Subcutaneous abdominal adipose tissue (tissue), 5 donors: ENCODE results near the gene CLDN17.

Experiments
- H3K27ac ChIP-seq: one replicate; pipeline ENCODE4 v1.7.0; 2013; ENCODE audit warnings: low read depth, mild to moderate bottlenecking, inconsistent platforms, low read length, moderate library complexity
- H3K27me3 ChIP-seq, 5 donors: one replicate each; pipeline ENCODE4 v1.7.0; 2013; ENCODE audit warnings: low read length in 5 of 5, inconsistent platforms in 1 of 5; ENCODE audit not compliant: control insufficient read depth in 5 of 5, insufficient read depth in 4 of 5
- H3K36me3 ChIP-seq, 5 donors: one replicate each; pipeline ENCODE4 v1.7.0; 2013; ENCODE audit warnings: low read length in 5 of 5; ENCODE audit not compliant: control insufficient read depth in 5 of 5, insufficient read depth in 5 of 5
- H3K4me1 ChIP-seq, 5 donors: one replicate each; pipeline ENCODE4 v1.7.0; 2013; ENCODE audit warnings: low read length in 5 of 5, mild to moderate bottlenecking in 3 of 5, moderate library complexity in 1 of 5; ENCODE audit not compliant: control insufficient read depth in 5 of 5, insufficient read depth in 5 of 5
- H3K4me3 ChIP-seq, 5 donors: one replicate each; pipeline ENCODE4 v1.7.0; 2013; ENCODE audit warnings: low read length in 5 of 5, low read depth in 1 of 5
- H3K9ac ChIP-seq, 5 donors: one replicate each; pipeline ENCODE4 v1.7.0; 2013; ENCODE audit warnings: low read length in 5 of 5, mild to moderate bottlenecking in 4 of 5, moderate library complexity in 3 of 5
- H3K9me3 ChIP-seq, 5 donors: one replicate each; pipeline ENCODE4 v1.7.0; 2013; ENCODE audit warnings: low read length in 5 of 5; ENCODE audit not compliant: control insufficient read depth in 5 of 5
- donor health status: healthy.
- donor health status: healthy.
- donor health status: healthy.
- donor health status: healthy.
- donor health status: healthy.

CLDN17 gene

DNA sequence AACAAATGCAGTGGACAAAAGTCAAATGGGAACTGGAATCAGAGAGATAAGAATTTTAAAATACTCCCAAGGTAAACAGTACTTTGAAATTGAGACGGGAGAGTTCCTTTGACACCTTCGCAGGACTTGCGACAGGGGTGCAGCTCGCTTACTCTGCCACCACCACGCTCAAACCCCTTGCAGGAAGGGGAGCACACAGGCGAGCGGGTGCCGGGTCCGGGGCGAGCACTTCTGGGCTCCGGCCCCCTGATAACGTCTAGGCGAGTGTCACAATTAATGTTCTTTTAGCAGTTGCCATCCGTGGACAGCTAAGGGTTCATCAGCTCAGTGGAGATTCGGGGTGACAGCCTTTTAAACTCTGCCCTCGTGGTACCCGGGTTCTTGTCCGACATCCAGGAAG, 37.4 kb downstream of the CLDN17 start:
- no peaks in the 10 kb centered on the region for H3K9me3 ChIP-seq
- no peak overlapping the region for H3K9ac ChIP-seq
- H3K27ac ChIP-seq: no peak overlapping the region
- H3K27me3 ChIP-seq: no peaks in the 10 kb centered on the region
- no peaks in the 10 kb centered on the region for H3K4me1 ChIP-seq
- H3K36me3 ChIP-seq: no peaks in the 10 kb centered on the region
- H3K4me3 ChIP-seq: no peak overlapping the region

DNA sequence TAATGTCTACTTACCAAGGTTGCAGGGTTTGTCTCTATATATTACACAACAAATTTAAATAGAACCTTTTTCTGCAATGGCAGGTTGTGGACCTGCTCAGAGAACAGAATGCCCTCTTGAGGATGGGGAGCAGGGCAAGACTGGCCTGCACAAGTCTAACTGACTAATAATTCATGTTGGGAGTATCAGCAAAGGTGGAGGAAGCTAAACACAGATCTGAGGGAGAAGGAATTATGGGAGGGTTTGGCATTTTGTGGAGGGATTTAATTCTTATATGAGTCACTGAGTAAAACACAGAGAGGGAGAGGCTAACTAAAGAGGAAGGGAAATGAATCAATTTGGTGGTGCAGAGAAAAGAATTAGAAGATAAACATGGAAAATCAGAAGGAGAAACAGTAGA, 40.0 kb downstream of the CLDN17 start:
- H3K27ac ChIP-seq: no peak overlapping the region
- H3K9ac ChIP-seq: no peak overlapping the region
- H3K36me3 ChIP-seq: no peaks in the 10 kb centered on the region
- H3K27me3 ChIP-seq: no peaks in the 10 kb centered on the region
- no peaks in the 10 kb centered on the region for H3K9me3 ChIP-seq
- H3K4me3 ChIP-seq: no peak overlapping the region
- H3K4me1 ChIP-seq: no peaks in the 10 kb centered on the region

DNA sequence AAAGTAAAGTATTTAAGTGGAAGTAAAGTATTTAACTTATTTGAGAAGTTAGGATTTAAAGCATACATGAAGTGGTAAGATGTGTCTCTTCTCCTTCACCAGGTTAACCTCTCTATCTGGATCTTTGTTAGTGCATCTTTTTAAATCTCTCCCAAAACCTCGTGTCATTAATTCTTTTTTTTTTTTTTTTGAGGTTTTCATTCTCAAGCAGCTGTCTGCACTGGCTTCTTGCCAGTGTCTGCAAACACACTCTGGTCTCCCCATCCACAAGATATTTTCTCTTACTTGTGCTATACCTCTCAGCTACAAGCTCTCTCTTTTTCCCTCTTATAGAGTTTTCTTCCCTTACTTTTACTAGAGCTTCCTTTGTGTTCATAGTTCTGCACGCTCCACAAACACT, 49.0 kb downstream of the CLDN17 start:
- H3K27me3 ChIP-seq: no peaks in the 10 kb centered on the region
- no peak overlapping the region for H3K9ac ChIP-seq
- H3K36me3 ChIP-seq: no peaks in the 10 kb centered on the region
- no peaks in the 10 kb centered on the region for H3K9me3 ChIP-seq
- H3K27ac ChIP-seq: no peak overlapping the region
- no peaks in the 10 kb centered on the region for H3K4me1 ChIP-seq
- H3K4me3 ChIP-seq: no peak overlapping the region

DNA sequence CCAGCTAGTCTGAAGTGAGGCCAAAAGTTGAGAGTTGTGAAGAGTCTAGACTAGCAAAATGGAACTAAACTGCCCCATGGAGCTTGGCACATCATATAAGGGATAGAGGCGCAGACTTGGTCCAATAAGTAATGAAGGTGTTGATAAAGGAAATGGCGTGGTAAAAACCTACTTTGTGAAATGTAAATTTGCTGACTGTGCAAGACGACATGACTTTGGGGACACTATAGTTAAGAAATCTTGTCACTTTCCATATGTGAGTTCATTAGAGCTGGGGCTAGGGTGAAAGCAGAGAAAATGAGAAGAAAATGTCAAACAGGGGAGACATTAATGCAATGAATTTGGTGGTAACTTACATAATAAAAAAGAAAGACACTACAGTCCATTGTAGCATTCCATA, 50.1 kb downstream of the CLDN17 start:
- no peaks in the 10 kb centered on the region for H3K4me1 ChIP-seq
- no peaks in the 10 kb centered on the region for H3K9me3 ChIP-seq
- H3K9ac ChIP-seq: no peak overlapping the region
- no peaks in the 10 kb centered on the region for H3K36me3 ChIP-seq
- H3K4me3 ChIP-seq: no peak overlapping the region
- H3K27ac ChIP-seq: no peak overlapping the region
- no peaks in the 10 kb centered on the region for H3K27me3 ChIP-seq
